WERI-Rb-1 (cell line): ENCODE data around the gene MEFV.

Experiments used
- DNase-seq: peaks from one replicate; pipeline ENCODE4 v3.0.0-alpha.2; 2020
- H3K27ac ChIP-seq: fragments of 250-450 bp; sonication (Bioruptor Pico); 2 replicates; pipeline ENCODE4 v1.5.1; 2020; ENCODE audit warnings: mild to moderate bottlenecking, moderate library complexity
- H3K27me3 ChIP-seq: fragments of 250-450 bp; sonication (Bioruptor Pico); 2 replicates; pipeline ENCODE4 v1.5.1; 2021; ENCODE audit warnings: mild to moderate bottlenecking, low read depth, moderate library complexity; ENCODE audit not compliant: insufficient read depth, severe bottlenecking
- H3K36me3 ChIP-seq: fragments of 250-450 bp; sonication (Bioruptor Pico); 2 replicates; pipeline ENCODE4 v1.5.1; 2020; ENCODE audit warnings: mild to moderate bottlenecking, moderate library complexity
- H3K4me3 ChIP-seq: 2 replicates; pipeline ENCODE4 v1.5.1; 2011; ENCODE audit warnings: low read depth, mild to moderate bottlenecking, control low read depth, low read length
- H3K9me3 ChIP-seq: fragments of 250-450 bp; sonication (Bioruptor Pico); 2 replicates; pipeline ENCODE4 v1.5.1; 2021; ENCODE audit warnings: mild to moderate bottlenecking, moderate library complexity; ENCODE audit not compliant: severe bottlenecking
- CTCF ChIP-seq: IDR thresholded peaks from 2 replicates; pipeline ENCODE4 v1.5.1; 2011; ENCODE audit warnings: low read depth, mild to moderate bottlenecking, control low read depth, inconsistent platforms, low read length

Gene MEFV

GRCh38 chr16:3283543-3284447, 27.4 kb upstream of the MEFV start:
- Histone ChIP-seq H3K36me3 (peaks cover 45% of the 10 kb centered on the region), H3K9me3 (no peaks in the 10 kb centered on the region), H3K27ac (peak overlapping the region; percentile 96), H3K4me3 (peak overlapping the region; percentile 75), H3K27me3 (no peaks in the 10 kb centered on the region)
- no peak for DNase-seq
- no peak for TF ChIP-seq CTCF

DNA sequence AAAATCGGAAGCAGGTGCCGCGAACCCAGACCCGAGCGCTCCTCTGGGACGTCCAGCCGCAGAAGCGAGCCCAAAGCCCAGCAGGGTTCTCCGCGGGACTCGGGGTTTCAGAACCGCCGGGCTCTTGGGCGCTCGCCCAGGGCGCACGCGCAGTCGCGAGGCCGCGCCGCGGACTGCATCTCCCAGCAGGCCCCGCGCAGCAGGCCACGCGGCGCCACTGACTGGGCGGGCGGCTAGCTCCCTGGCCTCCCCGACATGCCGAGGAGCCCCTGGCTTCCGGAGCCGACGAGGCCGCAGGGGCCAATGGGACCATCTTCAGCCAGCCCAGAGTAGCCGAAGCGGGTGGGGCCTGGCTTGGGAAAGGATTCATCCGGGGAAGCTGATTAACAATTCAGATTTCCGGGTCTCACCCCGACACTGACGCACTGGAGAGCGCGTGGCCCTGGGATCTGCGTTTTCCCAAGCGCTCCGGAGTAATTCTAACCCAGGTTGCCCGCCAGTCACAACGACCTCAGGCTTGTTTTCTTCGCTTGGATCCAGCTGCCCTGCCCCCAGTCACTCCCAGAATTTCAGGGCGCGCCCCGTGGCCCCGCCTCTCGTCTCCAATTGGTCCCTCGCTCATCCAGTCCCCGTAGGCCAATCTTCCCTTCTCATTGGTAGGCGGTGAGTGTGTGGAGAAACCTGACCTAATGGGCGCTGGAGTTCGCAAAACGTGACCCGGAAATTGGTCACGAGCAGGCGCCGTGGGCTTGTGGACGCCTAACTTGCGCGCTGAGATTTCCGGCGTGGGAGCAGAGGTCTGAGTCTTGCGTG, 26.5 kb upstream of the MEFV start, which contains the start of gene ZNF263:
Gene ZNF263 (plus strand): TSS at position 762 of the 813 bp plus-strand sequence. CDS start 328 bp downstream, outside the sequence.
- peak within 1 kb of the TSS; percentile 75 for H3K4me3 ChIP-seq
- no peaks in the 10 kb centered on the region for H3K27me3 ChIP-seq
- no peaks in the 10 kb centered on the region for H3K9me3 ChIP-seq
- H3K36me3 ChIP-seq = peaks cover 37% of the 10 kb centered on the region
- H3K27ac ChIP-seq = peak within 1 kb of the TSS; percentile 96
- peak; percentile 96 for DNase-seq
- TF ChIP-seq CTCF = no peak

DNA sequence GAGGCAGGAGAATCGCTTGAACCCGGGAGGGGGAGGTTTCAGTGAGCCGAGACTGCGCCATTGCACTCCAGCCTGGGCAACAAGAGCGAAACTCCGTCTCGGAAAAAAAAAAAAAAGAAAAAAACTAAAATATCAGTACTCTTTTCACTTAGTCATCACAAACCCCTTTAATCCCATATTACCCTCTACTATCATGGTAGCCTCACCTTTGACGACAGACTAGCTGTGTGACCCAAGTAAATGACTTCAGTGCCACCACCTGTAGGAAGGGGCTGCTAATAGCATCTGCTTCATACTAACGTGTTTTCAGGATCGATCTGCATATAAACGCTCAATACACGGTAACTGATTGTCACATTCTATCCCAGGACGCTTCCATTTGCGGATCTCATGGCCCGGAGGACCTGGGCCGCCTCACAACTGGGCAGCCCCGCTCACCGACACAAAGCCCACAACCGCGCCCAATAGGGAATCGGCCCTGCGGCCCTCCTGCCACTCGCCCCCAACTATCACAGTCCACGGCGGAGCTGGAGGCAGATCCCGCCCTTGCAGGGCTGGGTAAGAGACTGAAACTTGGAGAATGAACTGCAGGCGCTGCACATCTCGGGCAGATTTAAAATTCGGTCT, 25.8 kb upstream of the MEFV start:
- no peak for TF ChIP-seq CTCF
- Histone ChIP-seq H3K9me3 (no peaks in the 10 kb centered on the region), H3K4me3 (peak overlapping the region; percentile 75), H3K27me3 (no peaks in the 10 kb centered on the region), H3K27ac (peak overlapping the region; percentile 96), H3K36me3 (peaks cover 32% of the 10 kb centered on the region)
- DNase-seq = peak; percentile 84

- peaks cover 23% of the 10 kb centered on the region for H3K36me3 ChIP-seq
- TF ChIP-seq CTCF = no peak
- H3K27me3 ChIP-seq = no peaks in the 10 kb centered on the region
- no peaks in the 10 kb centered on the region for H3K9me3 ChIP-seq
- H3K4me3 ChIP-seq = peak overlapping the region; percentile 75; the same call in 1 of the 2 replicates
- no peak for DNase-seq
- H3K27ac ChIP-seq = peak overlapping the region; percentile 96
These were observed 24.9 kb upstream of the MEFV start for GRCh38 chr16:3281222-3281820.

DNA sequence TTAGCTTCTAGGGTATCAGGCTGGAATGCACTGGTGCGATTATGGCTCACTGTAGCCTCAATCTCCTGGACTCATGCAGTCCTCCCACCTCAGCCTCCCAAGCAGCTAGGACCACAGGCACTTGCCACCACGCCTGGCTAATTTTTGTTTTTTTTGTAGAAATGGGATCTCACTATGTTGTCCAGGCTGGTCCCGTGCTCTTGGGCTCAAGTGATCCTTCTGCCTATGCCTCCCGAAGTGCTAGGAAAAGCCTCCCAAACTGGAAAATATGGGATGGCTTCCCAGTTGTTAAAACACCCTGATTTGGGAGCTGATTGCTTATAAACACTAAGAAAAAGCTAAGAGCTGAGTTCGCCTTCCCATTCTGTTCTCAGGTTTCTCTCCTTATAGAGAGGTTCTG, 20.2 kb upstream of the MEFV start:
- TF ChIP-seq CTCF = no peak
- Histone ChIP-seq H3K4me3 (no peak overlapping the region), H3K27ac (peak overlapping the region; percentile 16; the same call in 1 of the 2 replicates), H3K9me3 (peaks cover 2% of the 10 kb centered on the region), H3K27me3 (no peaks in the 10 kb centered on the region), H3K36me3 (no peaks in the 10 kb centered on the region)
- DNase-seq = no peak
